NCI-H146 treated with DMSO at 0.1 percent for 48 hours (cell line): ENCODE measurements around the gene JUP.
"Not testable (repeated sequence)": the region's sequence is repeated elsewhere in the genome, so short reads cannot be mapped to it uniquely, and the experiment has no call there.

Experiments
- DNase-seq: peaks from one replicate; lab custom pipeline; 2025; ENCODE audit not compliant: unreplicated experiment; lab: John Stamatoyannopoulos, UW

The JUP gene

GRCh38 chr17:41786227-41787020 lies at the start of gene JUP:
TSS of gene JUP (minus strand) at chr17:41786711. CDS start at chr17:41771854, 14,857 bp downstream.
- DNase-seq: peak; percentile 99

- DNase-seq: peak; percentile 3
Measured at GRCh38 chr17:41835800-41836549, 49.5 kb upstream of the JUP start, which contains the start of gene NT5C3B. TSS of gene NT5C3B (minus strand) at chr17:41836232. CDS start at chr17:41836193, 39 bp downstream.

GRCh38 chr17:41835214-41835799 lies 48.8 kb upstream of the JUP start:
- DNase-seq: no peak

GRCh38 chr17:41829961-41830360 lies 43.5 kb upstream of the JUP start:
- DNase-seq: not testable (repeated sequence)

- no peak for DNase-seq
Measured at GRCh38 chr17:41825175-41825845, 38.8 kb upstream of the JUP start.

GRCh38 chr17:41824086-41824485 lies 37.6 kb upstream of the JUP start:
- no peak for DNase-seq

GRCh38 chr17:41823580-41823979 lies 37.1 kb upstream of the JUP start:
- no peak for DNase-seq

GRCh38 chr17:41823141-41823524 lies 36.6 kb upstream of the JUP start:
- no peak for DNase-seq

- DNase-seq: no peak
Measured at GRCh38 chr17:41822216-41823140, 36.0 kb upstream of the JUP start.

GRCh38 chr17:41821776-41822175 lies 35.3 kb upstream of the JUP start:
- DNase-seq: no peak

GRCh38 chr17:41818024-41818423 lies 31.5 kb upstream of the JUP start:
- DNase-seq: no peak

GRCh38 chr17:41816637-41817320 lies 30.3 kb upstream of the JUP start:
- DNase-seq: no peak

- DNase-seq: no peak
Measured at GRCh38 chr17:41814195-41814594, 27.7 kb upstream of the JUP start.

GRCh38 chr17:41813699-41814124 lies 27.2 kb upstream of the JUP start:
- no peak for DNase-seq

GRCh38 chr17:41813152-41813680 lies 26.7 kb upstream of the JUP start:
- no peak for DNase-seq

GRCh38 chr17:41812381-41813151 lies 26.1 kb upstream of the JUP start, which contains the start of gene FKBP10:
TSS of gene FKBP10 (plus strand) at chr17:41813004. CDS start at chr17:41813035, 31 bp downstream.
- peak; percentile 87 for DNase-seq

GRCh38 chr17:41811549-41812380 lies 25.3 kb upstream of the JUP start, which contains the start of gene P3H4:
TSS of gene P3H4 (minus strand) at chr17:41811949. CDS start at chr17:41811915, 34 bp downstream.
- peak; percentile 76 for DNase-seq
